Measurements from ENCODE around the gene DYNLRB1.

The DYNLRB1 gene

DNA sequence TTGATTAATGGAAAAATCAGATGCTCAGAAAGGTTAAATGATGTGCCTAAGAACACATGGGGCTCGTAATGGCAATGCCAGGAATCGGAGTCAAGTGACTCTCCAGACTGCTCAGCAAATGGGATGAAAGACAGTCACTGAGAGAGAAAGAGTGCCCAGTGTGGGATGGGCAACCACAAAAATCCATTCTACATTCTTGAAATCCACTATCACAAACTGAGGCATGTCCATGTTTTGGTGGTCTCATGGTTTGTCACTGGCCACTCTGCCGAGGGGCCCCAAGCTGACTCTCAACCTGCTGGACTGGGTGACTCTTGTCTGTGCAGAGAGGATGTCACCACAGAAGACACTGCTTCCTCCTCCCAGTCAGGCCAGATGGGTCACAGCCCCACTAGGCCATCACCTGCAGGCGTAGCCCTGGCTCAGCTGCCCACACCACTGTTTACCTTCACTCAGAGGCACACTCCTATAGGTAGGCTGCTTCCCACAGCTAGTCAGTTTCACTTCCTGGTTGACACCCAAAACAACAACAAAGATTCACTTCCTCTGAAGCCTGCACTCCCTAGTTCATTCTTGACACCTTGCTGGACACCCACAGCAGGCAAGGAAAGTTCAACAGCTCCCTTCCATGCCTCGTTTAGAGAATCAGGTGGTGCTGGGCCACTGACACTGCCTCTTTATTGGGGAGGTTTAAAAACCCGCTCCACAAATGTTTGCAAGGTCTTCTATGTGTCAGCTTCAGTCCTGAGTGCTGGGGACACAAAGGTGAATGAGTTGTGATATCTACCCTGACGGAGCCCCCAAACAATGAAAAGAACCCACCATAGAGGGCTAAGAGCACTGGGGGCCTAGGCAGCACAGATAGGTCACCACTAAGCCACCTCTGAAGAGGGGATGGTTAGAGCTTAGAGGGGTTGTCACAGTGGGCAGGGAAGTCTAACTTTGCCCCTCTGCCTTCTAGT is 64.0 kb downstream of the DYNLRB1 start:
- peak in 1 of 2 donors; percentile 8 for DNase-seq

- peak; percentile 40 to 76 for DNase-seq
Measured at GRCh38 chr20:34581341-34582184, 65.3 kb downstream of the DYNLRB1 start.

DNA sequence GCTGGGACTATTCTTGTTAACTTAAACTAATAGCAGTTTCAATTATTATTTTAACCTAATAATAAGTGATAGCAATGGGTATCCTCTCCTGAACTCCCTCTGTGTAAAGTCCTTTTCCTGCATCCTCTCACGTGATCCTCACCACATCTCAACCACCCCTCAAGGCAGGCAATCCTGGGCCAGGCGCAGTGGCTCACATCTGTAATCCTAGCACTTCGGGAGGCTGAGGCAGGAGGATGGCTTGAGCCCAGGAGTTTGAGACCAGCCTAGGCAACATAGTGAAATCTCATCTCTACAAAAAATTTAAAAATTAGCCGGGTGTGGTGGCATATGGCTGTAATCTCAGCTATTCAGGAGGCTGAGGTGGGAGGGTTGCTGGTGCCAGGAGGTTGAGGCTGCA is 66.0 kb downstream of the DYNLRB1 start:
- no peak for DNase-seq

- no peak for DNase-seq
Measured at GRCh38 chr20:34582911-34583310, 66.7 kb downstream of the DYNLRB1 start.

GRCh38 chr20:34583544-34583943 is 67.3 kb downstream of the DYNLRB1 start:
- no peak for DNase-seq

DNA sequence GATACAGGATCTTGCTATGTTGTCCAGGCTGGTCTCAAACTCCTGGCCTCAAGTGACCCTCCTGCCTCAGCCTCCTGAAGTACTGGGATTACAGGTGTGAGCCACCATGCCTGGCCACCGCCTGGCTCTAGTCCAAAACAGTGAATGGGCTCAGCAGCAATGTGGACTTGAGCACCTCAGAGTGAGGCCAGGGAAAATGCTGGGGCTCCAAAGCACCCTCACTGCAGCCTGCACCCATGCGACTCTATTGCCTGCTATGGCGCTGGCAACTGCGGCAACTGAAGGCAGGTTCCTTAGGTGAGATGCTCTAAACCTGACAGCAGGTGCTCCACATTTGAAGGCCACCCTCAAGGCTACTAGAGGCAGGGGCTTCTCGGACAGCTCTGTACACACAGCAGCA is 68.8 kb downstream of the DYNLRB1 start:
- no peak for DNase-seq

DNA sequence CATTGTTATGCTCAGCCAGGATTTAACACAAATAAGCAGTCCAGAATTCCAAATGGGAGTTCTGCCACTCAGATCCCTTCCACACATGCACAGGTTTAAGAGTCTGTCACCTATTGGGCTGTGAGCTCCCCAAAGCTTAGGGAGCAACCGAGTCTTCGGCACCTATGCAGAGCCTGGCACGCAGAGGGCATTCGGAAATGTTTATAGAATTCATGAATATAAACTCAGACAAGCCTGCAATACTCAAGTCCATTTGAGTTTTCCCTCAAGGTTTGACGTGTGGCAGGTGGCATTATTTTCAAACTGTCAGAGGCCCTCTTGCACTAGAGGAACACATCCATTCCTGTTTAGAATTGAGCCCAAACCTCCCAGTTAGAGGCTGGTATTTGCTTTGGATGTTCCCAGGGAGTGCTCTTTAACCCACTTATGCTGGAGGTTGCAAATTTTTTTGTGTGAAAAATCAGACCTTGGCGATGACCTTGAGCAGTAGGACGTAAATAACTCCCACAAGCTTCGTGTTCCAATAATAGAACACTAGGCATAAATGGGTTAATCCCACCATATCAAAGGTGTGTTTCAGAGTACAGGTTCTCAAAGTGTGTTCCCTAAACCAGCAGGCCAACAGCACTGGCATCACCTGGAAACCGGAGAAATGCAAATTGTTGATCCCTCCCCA is 70.4 kb downstream of the DYNLRB1 start:
- no peak for DNase-seq

Data from hippocampal formation (tissue), 2 donors.